ENCODE data around the gene SREBF2.
"Not testable (repeated sequence)": the region's sequence is repeated elsewhere in the genome, so short reads cannot be mapped to it uniquely, and the experiment has no call there.

SREBF2 gene

DNA sequence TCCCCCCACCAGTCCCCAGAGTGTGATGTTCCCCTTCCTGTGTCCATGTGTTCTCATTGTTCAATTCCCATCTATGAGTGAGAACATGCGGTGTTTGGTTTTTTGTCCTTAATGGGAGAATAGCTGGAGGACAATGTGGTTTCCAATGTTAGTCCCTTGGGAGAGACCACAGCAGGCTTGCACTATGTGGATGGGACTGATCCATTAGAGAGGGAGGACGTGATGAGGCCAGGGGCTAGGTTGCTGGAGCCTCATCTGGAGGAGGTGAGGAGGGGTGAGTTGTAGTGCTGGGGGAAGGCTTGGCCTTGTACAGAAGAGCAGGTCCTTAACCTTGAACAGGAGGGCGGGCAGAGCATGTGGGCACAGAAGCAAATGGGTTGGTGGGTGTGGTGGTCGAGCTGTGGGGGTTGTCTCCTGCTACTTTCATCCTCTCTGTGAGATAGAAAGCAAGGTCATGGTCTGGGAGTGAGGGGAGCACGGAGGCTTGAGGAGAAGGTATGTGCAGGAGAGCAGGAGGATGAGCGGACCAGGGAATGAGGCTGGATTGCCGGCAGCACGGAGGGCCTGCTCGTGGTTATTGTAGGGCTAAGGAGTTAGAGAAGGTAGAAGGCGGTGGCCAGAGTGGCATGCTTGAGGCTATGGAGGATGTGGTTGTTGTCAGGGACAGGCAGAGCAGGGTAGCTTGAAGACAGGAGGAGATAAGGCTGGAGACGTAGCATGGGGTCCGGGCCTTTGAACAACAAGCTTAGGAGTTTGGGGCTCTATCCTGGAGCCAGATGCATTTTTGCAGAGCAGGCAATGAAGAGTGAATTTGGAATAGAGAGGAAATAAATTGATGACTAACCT is 11.2 kb upstream of the SREBF2 start:
- no peak for DNase-seq

DNA sequence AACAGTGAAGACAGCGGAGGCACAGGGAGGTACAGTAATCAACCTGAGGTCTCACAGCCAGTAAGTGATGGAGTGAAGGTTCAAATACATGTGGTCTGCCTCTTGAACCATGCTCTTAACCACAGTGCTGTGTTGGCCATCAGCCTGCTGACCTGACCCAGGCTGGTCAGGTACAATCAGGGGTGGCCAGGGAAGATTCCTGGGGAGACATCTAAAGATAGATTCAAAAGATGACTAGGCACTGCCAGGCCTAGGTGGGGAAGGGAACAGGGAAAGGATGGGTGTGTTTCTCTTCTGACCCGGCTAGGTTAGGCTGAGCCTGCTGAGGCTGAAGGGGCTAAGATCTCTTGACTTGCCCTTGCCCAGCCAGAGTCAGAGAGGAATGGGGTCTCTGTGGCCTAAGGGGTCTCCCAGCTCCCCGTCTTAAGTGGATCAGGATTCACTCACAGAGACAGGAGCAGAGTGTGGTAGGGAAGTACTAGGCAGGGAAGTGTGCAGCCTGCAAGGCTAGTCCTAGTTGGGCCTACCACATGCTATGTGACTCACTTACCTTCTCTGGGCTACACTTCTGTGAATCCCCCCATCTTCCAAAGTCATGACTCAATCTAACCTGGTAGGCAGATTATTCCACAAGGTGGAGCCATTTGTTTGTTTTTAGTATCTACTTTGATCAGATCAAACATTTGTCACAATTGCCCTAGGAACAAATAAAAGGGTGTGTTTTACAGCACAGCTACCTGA is 10.4 kb upstream of the SREBF2 start:
- DNase-seq: no peak

DNA sequence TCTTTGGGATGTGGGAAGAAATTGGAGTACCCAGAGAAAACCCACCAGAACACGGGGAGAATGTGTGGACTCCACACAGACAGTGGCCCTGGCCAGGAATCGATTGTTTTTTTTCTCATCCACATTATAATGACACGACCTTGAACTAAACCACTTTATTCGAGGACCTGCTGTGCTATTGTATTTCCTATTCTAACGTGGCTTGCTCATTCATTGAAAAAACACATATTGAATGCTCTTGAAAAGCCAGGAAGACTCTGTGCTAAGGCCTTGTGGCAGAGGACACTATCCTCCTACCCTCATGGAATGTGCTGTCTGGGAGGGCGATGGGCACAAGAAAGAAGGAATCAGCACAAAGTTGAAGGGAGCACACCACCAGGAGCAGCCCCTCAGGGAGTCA is 9.1 kb upstream of the SREBF2 start:
- DNase-seq: no peak

DNA sequence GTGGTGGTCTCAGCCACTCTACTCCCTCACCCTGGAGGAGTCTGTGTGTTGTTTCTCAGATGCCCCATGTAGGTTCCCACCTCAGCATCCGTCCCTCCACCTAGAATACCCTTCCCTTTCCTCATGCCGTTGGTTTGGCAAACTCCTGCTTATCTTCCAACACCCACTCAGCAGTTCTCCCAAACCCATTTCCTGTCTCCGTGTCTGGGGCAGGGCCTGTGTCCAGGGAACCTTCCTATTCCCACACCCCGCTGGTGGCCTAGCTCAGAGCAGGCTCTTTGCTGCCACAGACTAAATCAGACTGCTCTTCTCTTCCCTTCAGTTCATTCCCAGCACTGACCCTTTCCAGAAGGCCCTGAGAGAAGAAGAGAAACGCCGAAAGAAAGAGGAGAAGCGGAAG is 7.5 kb upstream of the SREBF2 start:
- DNase-seq: no peak

DNA sequence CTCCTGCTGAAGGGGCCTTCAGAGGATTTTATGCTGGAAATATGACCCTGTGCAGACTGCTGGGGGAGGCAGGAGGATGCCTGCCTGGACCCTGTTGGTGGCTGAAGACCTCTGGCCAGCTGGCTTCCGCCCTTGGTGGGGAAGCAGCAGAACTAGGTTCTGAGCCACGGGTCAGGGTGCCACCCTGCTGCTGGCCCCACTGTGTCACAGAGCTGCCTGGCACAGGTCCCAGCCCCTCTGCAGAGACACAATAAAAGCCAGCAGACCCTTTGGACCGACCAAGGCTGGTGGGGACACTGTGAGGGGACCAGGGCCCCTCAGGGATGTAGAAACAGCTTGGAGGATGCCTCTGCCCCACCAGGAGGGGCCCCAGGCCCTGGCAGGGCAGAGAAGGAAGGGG is 6.9 kb upstream of the SREBF2 start:
- no peak for DNase-seq

DNA sequence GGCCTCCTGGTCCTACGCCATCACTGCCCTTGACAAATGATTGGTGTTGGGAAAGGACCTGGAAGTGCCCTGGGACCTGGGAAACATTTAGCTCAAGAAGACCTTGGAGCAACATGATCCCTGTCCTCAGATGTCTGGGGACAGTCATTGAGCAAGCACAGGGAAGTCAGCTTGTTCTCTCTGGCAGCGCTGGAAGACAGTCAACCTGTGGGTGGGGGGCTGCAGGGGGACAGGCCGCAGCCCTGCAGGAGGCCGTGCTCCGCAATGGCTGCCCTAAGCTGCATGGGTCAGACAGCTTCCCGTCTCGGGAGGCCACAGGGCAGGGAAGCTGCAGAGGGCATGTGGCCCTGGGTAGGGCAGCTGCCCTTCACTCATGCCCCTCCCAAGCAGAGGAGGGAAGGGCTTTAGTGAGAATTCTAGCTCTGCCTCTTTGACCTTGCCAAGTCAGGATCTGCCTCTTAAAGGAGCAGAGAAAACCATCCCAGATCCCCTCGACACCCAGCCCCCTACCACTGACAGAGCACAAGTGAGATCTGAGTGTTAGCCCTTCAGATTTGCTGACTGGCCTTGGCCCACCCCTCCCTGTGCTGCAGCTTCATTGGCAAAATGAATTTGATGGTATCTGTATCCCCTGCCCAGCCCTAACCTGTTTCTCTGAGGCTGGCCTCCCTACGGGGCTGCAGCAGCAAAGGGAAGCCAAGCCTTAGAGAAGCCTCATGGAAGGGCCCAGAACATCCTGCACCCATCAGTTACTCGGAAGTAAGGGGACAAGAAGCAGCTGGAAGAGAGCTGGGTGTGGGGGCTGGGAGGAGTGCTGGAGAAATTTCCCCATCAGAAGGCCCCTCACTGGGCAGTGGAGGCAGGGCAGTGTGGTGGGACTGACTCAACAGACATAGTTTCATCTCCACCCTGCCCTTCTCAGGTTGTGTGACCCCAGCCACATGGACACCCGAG is 6.2 kb upstream of the SREBF2 start:
- DNase-seq: no peak

DNA sequence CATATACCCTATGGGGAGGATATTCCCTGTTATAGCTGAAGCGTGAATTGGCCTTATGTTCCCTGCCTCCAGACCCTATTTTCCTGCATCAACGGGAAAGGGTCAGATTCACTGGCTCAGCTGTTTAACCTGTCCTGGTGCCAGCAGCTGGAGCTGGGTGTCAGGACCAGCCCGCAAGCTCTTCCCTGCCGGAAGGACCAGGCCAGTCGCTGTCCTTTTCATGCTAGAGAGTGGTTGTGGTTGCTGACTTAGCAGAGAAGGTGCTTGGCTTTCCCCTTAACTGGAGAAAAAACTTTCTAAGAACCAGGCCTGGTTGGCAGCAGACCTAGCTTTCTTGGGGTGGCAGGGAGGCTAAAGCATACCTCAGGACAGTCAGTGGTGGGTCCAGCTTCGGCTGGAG is 5.2 kb upstream of the SREBF2 start:
- no peak for DNase-seq

DNA sequence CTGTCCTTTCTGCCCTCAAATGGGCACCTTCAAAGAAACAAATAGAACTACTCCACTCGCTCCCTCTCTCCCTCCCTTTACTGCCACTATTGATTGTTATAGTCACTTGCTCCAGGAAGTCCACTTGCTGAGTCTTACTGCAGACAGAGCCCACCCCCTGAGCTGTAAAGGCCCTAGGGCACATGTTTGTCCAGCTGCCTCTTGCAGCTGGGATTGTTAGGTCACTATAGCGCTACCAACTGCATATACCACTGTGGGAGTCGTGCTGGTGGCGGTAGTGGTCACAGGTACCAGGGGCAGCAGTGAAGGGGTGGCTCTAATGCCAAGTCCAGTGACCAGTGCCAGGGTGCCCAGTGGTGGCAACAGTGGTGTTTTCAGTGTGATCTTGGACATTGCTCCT is 4.4 kb upstream of the SREBF2 start:
- no peak for DNase-seq

DNA sequence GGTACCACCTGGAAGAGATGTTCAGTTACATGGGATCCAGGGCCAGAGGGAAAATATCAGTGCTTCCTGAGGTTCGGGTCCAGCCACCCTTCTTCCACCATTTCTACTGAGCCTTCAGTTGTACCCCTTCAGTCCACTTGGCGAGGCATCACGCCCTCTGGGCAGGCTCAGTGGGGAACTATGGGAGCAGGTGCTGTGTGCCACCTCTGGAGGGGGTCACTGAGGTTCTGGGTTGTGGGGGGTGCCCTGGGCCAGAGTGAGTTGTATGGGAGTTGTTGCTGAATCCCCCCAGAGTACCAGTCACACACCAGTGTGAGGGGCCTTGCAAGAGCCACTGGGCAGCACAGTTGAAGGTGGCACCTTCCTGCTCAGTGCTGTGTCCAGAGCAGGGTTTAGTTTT is 2.7 kb upstream of the SREBF2 start:
- no peak for DNase-seq

DNA sequence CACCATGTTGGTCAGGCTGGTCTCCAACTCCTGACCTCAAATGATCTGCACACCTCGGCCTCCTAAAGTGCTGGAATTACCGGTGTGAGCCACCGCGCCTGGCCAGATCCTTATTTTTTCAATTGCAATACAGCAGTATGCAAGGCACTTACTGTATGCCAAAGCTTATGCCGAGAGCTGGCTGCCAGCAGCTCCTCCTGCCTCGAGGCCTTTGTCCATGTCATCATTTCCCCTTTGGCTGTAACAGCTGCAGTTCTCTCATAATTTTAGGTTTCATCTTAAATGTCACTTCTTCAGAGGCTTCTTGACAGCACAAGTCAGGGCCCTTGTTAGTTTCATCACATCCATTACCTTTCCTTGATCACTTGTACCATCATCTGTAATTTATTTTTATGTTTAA is 1.5 kb upstream of the SREBF2 start:
- no peak for DNase-seq

DNA sequence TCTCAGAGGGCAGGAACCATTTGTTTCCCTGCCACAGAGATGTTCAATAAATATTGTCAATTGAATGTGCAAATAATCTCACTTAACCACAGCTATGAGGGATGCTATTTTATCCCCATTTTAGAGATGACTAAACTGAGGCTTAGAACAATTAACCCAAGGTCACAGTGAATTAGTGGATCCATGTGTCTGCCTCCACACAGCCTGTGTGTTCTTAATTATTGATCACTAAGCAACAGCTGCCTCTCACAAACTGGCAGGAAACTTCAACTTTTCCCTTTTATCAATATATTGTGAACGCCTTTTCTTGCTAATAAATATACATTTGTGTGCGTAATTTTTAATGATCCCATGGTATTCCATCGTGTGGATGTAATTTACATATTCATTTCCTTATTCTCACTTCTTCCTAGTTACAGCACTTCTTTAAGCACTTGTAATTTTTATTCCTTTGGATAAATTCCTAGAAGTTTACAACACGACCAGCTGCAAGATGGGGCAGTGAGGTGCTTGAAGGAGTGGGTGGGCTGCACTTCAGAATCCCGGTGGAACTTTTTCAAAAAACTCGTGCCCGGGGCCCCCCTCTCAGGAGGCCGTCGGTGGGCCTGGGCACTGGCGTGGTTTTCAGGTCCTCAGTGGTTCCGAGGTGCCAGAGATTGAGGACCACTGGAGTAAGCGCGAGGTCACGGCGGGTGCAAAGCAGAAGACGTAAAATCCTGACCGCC is 915 bp upstream of the SREBF2 start:
- DNase-seq: no peak

DNA sequence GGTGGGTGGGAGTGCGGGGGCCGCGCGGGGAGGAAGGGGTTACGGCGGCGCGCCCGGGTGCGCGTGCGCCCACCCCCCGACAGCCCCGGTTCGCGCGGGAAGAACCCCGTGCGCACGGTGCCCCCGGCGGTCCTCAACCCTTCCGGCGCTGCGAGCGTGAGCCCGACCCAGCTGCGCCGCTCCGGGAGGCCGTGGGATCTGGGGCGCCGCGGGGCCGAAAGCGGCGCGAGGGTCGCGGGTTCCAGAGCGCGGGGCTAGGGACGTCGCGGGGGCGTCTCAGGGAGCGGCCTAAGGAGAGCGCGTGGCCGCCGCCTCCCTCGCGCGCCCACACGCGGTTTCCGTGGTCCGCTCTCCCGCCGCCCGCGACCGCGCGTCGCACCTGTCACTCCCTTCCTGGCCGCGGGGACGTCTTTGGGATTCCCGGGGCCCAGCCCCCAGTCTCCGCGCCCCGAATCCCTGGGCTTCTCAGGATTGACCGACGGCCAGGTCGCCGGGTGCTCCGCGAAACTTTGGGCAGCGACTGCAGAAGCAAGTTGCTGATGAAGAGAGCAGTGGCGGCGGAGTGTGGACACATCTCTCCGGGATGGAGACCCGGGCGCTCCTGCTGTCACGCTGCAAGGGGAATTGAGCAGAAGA is 582 bp downstream of the SREBF2 start:
- peak; percentile 39 for DNase-seq

DNA sequence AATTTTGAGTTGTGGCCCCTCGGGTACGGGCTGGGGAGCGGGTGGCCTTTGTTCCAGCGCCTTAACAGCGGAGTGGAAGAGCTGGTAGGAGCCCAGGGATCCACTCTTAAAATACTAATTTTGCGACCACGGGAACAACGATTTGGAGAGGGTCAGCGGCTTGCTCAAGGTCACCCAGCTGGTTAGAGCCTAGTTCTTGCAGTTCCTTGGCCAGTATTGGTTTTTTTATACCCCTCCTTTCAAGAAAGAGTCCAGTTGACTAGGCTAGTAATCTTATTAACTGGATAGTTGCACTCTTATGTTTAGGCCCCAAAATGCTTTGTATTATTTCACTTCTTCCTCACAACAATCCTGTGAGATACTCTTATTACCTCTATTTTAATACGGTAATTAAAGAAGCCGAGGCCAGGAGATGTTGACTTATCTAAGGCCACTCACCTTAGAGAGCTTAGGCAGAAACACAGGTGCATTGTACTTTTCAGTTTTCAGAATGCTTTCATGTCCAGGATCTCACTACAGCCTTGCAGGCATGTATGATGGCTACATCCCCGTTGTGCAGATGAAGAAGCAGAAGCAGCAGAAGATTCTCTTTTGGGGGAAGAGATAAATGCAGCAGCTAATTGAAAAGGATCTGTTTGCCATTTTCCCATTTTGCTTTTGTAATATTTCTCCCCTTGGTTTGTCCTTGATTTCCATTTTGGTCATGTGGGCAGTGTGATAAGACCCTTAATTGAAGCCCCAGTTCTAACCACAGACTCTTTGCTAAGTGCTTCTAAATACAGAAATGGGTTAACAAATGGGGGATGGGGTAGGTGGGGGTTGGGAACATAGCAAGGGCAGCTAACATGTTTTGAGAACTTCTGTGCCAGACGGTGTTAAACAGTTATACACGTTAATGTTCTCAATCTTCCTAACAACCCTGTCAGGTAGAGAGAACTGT is 1.4 kb downstream of the SREBF2 start:
- no peak for DNase-seq

DNA sequence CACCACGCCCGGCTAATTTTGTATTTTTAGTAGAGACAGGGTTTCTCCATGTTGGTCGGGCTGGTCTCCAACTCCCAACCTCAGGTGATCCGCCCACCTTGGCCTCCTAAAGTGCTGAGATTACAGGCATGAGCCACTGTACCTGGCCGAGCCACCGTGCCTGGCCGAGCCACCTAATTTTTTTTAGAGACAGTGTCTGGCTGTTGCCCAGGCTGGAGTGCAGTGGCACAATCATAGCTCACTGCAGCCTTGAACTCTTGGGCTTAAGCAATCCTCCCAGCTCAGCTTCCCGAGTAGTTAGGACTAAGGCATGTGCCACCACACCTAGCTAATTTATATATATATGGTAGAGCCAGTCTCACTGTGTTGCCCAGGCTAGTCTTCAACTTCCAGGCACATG is 2.6 kb downstream of the SREBF2 start:
- DNase-seq: not testable (repeated sequence)

DNA sequence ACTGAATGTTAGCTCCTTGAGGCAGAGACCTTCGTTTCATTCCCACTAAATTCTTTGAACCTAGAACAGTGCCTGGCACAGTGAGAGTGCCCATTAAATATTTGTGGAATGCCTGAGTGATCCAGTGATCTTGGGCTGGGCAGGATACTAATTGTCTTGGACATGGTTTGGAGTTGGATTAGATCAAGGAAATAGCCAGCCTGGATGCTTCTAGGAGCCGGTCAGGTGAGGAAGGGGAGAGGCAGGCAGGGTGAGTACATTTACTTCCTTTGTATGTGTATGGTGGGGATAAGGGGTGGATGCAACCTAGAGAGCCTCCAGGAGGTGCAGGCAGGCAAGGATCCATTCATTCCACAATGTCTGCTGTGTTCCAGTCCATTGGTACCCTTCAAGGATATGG is 3.6 kb downstream of the SREBF2 start:
- DNase-seq: no peak

DNA sequence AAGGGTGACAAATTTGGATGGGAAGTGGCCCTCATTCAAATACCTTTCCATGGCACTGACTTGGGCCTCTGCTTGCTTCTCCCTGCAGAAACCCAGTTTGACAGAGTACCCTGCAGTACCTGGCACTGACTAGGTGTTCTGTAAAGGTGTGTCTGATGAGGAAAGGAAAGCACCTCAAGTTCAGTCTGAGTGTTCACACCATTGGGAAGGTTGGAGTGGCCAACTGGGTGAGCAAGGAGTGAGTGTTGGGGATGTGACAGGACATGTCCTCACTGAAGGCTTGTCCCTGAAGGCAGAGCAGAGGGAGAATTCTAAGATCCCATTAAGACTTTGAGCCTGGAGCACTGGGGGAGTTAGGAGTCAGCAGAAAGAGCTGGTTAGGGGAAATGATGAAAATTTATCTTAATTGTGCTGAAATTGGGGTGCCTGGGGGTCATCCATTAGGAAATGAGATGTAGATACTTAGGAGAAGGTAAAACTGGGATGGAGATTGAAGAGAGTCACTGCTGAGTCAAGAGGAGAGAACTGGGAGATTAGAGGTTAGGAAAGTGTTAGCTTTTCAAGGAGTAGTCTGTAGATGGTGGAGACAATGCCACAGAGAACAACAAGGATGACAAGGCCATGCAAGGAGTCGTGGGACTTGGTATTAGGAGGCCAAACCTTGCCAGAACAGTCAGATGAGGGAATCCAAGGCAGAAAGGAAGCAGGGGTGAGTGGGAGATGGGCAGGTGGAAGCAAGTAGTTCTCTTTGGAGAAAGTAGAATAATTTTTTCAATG is 6.1 kb downstream of the SREBF2 start:
- DNase-seq: no peak

DNA sequence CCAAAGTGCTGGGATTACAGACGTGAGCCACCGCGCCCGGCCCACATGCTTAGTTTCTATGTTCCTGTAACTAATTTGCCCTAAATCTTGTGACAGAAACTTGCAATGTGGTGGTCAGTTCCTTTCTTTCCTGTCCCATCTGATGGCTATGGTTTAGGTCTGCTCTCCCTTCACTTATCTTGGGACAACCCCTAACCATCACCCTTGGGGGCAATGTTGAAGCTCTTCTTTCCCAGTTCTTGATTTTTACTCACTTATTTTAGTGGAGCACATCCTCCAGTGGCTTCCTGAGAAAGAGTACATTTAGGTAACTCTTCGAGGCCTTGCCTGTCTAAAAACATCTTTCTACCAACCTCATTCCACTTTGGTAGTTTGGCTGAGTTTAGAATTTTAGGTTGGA is 7.3 kb downstream of the SREBF2 start:
- no peak for DNase-seq

DNA sequence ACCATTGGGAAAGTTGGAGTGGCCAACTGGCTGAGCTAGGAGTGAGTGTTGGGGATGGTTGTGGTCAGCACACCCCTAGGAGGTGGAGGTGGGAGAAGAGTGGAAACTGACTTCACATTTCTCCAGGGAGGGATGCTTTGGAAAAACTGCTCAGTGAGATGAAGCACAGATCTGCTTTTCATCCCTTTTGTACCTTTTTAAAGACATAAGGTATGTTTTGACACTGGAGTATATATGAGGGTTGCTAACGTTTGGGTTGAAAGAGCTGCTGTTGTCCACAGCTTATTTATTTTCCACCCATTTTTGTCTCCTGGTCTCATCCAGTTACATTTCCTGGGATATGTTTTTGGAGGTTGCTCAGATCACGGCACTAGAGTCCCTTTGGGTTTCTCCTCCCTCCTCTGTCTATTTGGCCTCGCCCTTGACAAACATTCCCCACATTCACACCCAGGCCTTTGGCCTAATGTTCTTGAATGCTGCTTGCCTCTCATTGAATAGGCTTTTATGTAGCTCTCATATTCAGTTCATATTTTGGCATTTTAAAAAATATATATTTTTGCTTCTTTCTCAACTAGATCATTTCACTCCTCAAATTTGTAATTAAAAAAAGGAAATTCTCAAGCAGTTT is 8.3 kb downstream of the SREBF2 start:
- DNase-seq: no peak

Data from stimulated activated CD4-positive, alpha-beta T cell treated with anti-CD3 and anti-CD28 coated beads, Interleukin-12 subunit alpha, Interleukin-12 subunit beta, amount 100 ng/mL, for 4 hours (primary cell).